Thoracic aorta (tissue), 2 donors: ENCODE measurements around the gene OOSP3. TPM values are rescaled to one million over a fixed set of nuclear protein-coding genes. Genes with fewer than 3 reads are reported as not detected.

Experiments used
- ATAC-seq: fragments of 150-250 bp; one replicate; pipeline ENCODE4 v1.8.0; 2017; ENCODE audit warnings: low read depth; ENCODE audit not compliant: insufficient number of reproducible peaks, low FRiP score
- DNase-seq: peaks from one replicate; pipeline ENCODE4 v3.0.0-alpha.2; 2020; ENCODE audit warnings: low spot score
- H3K27ac ChIP-seq, 2 donors: fragments of 200-600 bp; sonication (generic); 1 replicate in 1 of 2; 2 replicates in 1 of 2; pipeline ENCODE4 v1.5.1; 2016; ENCODE audit warnings: mild to moderate bottlenecking in 2 of 2, moderate library complexity in 2 of 2
- H3K27me3 ChIP-seq: fragments of 200-600 bp; sonication (generic); replicated peaks from 2 replicates; pipeline ENCODE4 v1.6.0; 2016; ENCODE audit warnings: mild to moderate bottlenecking; ENCODE audit not compliant: insufficient read depth
- H3K36me3 ChIP-seq: fragments of 200-600 bp; sonication (generic); one replicate; pipeline ENCODE4 v1.5.1; 2016
- H3K4me1 ChIP-seq, 2 donors: fragments of 200-600 bp; sonication (generic); 1 replicate in 1 of 2; 2 replicates in 1 of 2; pipeline versions ENCODE4 v1.5.1 to v1.6.0; 2016; ENCODE audit warnings: low read depth in 2 of 2, mild to moderate bottlenecking in 1 of 2; ENCODE audit not compliant: control insufficient read depth in 1 of 2
- H3K4me3 ChIP-seq: fragments of 200-600 bp; sonication (generic); 2 replicates; pipeline ENCODE4 v1.5.1; 2016; ENCODE audit warnings: mild to moderate bottlenecking
- H3K9me3 ChIP-seq: fragments of 200-600 bp; sonication (generic); 2 replicates; pipeline ENCODE4 v1.5.1; 2016
- CTCF ChIP-seq: fragments of 200-600 bp; sonication (generic); IDR thresholded peaks from one replicate; pipeline ENCODE4 v1.5.1; 2019; ENCODE audit warnings: antibody characterized with exemption
- total RNA-seq, 2 donors: library from RNA; depleted of rRNA; stranded (reverse); fragments of >200 nt; gene quantifications; one replicate each; pipeline versions ENCODE4 v1.1.0 to v1.2.3, GENCODE V29; 2016

Gene OOSP3
- total RNA-seq, 2 donors from 2014 or later = not detected

DNA sequence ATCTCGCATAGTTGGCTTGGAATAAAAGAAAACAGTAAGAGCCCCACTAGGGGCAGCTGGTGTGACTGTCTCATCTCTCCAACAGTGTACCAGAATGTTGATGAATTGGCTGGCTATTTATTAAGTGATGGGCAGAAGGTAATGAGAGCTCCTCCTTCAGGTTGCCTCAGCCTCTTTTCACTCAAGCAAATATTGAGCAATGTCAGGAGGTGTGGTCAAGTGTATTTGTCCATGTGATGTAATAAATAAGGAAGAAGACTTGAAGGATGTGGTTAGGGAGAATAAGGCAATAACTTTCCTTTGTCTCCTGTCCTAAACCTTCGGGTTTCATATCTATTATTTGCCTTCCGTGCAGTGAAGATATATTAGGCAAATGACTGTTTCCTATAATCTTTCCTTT lies 12.2 kb upstream of the OOSP3 start, which contains the start of gene TCN1:
Gene TCN1 (minus strand): TSS at position 91 of the 400 bp plus-strand sequence. CDS start 17 bp downstream, at position 74.
- no peak for DNase-seq
- H3K27me3 ChIP-seq = no peaks in the 10 kb centered on the region
- ATAC-seq = no peak
- H3K4me1 ChIP-seq = no peaks in the 10 kb centered on the region
- H3K9me3 ChIP-seq = no peaks in the 10 kb centered on the region
- peaks cover 2% of the 10 kb centered on the region for H3K36me3 ChIP-seq
- no peak within 1 kb of the TSS for H3K27ac ChIP-seq
- TF ChIP-seq CTCF = no peak
- H3K4me3 ChIP-seq = no peak within 1 kb of the TSS

GRCh38 chr11:59866836-59867235 lies 11.7 kb upstream of the OOSP3 start:
- no peak for ATAC-seq
- Histone ChIP-seq H3K9me3 (no peaks in the 10 kb centered on the region), H3K27ac (no peak overlapping the region), H3K36me3 (peaks cover 2% of the 10 kb centered on the region), H3K4me1 (no peaks in the 10 kb centered on the region), H3K27me3 (no peaks in the 10 kb centered on the region), H3K4me3 (no peak overlapping the region)
- TF ChIP-seq CTCF = no peak
- DNase-seq = no peak

GRCh38 chr11:59867946-59868345 lies 10.6 kb upstream of the OOSP3 start:
- no peak for ATAC-seq
- Histone ChIP-seq H3K4me1 (no peaks in the 10 kb centered on the region), H3K27ac (no peak overlapping the region), H3K9me3 (no peaks in the 10 kb centered on the region), H3K4me3 (no peak overlapping the region), H3K36me3 (peaks cover 2% of the 10 kb centered on the region), H3K27me3 (no peaks in the 10 kb centered on the region)
- no peak for TF ChIP-seq CTCF
- DNase-seq = no peak

DNA sequence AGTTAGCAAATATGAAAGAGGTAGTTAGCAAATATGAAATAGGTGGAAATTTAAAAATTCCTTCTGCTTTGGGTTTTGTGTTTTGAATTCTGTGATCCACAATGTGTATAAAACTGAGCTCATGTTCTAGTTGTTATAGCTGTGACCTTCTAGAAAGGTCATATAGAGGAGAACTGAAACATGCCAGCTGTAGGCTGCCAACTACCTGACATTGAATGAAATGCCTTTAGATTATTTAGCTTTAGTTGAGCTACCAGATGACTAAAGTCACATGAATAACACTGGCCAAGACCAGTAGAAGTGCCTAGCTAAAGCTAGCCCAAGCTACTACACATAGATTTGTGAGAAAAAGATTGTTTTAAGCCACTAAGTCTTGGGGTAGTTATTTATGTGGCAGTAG lies 6.5 kb upstream of the OOSP3 start:
- DNase-seq (no peak), ATAC-seq (no peak)
- Histone ChIP-seq H3K27ac (no peak overlapping the region), H3K27me3 (no peaks in the 10 kb centered on the region), H3K36me3 (peaks cover 2% of the 10 kb centered on the region), H3K4me1 (no peaks in the 10 kb centered on the region), H3K4me3 (no peak overlapping the region), H3K9me3 (no peaks in the 10 kb centered on the region)
- TF ChIP-seq CTCF = no peak

DNA sequence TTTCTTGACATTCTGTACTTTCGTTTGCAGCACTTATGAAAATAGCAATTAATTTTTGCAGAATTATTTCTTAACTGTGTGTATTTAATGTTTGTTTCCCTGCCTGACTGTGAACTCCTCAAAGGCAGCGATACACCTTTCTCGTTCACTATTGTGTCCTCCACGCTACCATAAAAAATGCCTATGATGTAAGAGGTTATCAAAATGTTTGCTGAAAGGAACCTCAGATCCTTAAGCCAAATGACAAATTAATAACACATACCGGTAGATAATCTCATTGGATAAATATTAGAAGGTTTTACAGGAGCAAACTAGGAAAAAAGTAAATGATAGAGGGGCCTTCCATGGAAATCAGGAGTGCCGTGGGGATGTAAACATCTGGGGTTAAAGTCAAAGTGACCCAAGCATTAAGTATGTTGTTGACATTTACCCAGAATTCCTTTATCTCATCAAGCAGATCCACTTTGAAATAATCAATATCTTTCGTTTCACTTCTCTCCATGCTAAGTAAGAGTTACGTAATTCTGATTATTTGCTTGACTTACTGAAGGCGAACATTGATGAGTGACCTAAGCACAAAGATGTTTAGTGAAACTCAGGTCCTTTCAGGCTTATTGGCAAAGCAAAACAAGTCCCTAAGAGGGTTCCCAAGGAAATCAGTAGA lies 2.6 kb upstream of the OOSP3 start:
- ATAC-seq (no peak), DNase-seq (no peak)
- Histone ChIP-seq H3K4me1 (no peaks in the 10 kb centered on the region), H3K36me3 (no peaks in the 10 kb centered on the region), H3K9me3 (no peaks in the 10 kb centered on the region), H3K27me3 (no peaks in the 10 kb centered on the region), H3K27ac (no peak overlapping the region), H3K4me3 (no peak overlapping the region)
- TF ChIP-seq CTCF = no peak
